Measurements from ENCODE around the gene B3GAT3. TPM values are rescaled to one million over a fixed set of nuclear protein-coding genes. Genes with fewer than 3 reads are reported as not detected.

B3GAT3 gene
- total and polyA plus RNA-seq, 2 donors (not counting 3 experiments of a cell fraction or from before 2014, with no cell fraction given), result 31.6 to 37.2 TPM

GRCh38 chr11:62603776-62604299 is 17.9 kb downstream of the B3GAT3 start:
- POLR2A ChIA-PET, result no interaction called here

GRCh38 chr11:62603072-62603408 is 18.7 kb downstream of the B3GAT3 start:
- FAIRE-seq, result no peak
- Histone ChIP-seq H3K9me1 (replicated peaks; ENCODE audit: control insufficient read depth, extremely low read depth, insufficient read depth, low read length) (no peaks in the 10 kb centered on the region), H3K27ac (ENCODE audit: insufficient read depth, low read depth, low read length) (no peak overlapping the region), H3K9me3 (replicated peaks; ENCODE audit: control insufficient read depth, insufficient read depth, low read length) (no peaks in the 10 kb centered on the region), H3K4me2 (ENCODE audit: insufficient read depth, low read length) (no peak overlapping the region), H4K20me1 (replicated peaks; ENCODE audit: control insufficient read depth, extremely low read depth, insufficient read depth, low read length) (no peaks in the 10 kb centered on the region), H3K36me3 (ENCODE audit: control insufficient read depth in 2 of 2, extremely low read depth in 1 of 2, insufficient read depth in 2 of 2, low read length in 2 of 2) (peaks cover 1 to 12% of the 10 kb centered on the region in 2 experiments), H3K4me1 (ENCODE audit: control insufficient read depth, extremely low read depth, insufficient read depth, low read length) (peaks cover 19% of the 10 kb centered on the region), H3K4me3 (replicated peaks in 1 of 3; ENCODE audit: insufficient read depth in 1 of 3, low read depth in 1 of 3, low read length in 3 of 3) (no peak overlapping the region), H3K79me2 (ENCODE audit: control insufficient read depth, insufficient read depth, low read length) (peaks cover 31% of the 10 kb centered on the region), H3K27me3 (ENCODE audit: control insufficient read depth in 2 of 2, insufficient read depth in 2 of 2, low read length in 2 of 2) (no peaks in the 10 kb centered on the region), H3K9ac (replicated peaks; ENCODE audit: extremely low read depth, insufficient read depth, low read length) (no peak overlapping the region), H2AFZ (ENCODE audit: low read depth, low read length) (no peak overlapping the region)
- BruUV-seq (replicated peaks), result no TSS peak
- TF ChIP-seq EZH2 (IDR thresholded peaks at IDR 0.05; ENCODE audit: borderline replicate concordance, low read depth, low read length, severe bottlenecking) (no peak), MYC (IDR thresholded peaks at IDR 0.05; ENCODE audit: low read depth, low read length) (no peak), GATA2 (IDR thresholded peaks at IDR 0.05; ENCODE audit: insufficient read depth, insufficient read length, low read depth, low read length) (no peak), JUN (IDR thresholded peaks at IDR 0.05; ENCODE audit: borderline replicate concordance, insufficient read depth, insufficient read length, low read depth) (no peak), POLR2AphosphoS5 (IDR thresholded peaks at IDR 0.05; ENCODE audit: insufficient read depth, low read depth, low read length) (no peak), FOS (IDR thresholded peaks at IDR 0.05; ENCODE audit: borderline replicate concordance, insufficient read depth, low read length) (no peak), POLR2A (IDR thresholded peaks at IDR 0.05; ENCODE audit: low read depth, low read length) (no peak)
- TF ChIP-seq, protein P1, sequence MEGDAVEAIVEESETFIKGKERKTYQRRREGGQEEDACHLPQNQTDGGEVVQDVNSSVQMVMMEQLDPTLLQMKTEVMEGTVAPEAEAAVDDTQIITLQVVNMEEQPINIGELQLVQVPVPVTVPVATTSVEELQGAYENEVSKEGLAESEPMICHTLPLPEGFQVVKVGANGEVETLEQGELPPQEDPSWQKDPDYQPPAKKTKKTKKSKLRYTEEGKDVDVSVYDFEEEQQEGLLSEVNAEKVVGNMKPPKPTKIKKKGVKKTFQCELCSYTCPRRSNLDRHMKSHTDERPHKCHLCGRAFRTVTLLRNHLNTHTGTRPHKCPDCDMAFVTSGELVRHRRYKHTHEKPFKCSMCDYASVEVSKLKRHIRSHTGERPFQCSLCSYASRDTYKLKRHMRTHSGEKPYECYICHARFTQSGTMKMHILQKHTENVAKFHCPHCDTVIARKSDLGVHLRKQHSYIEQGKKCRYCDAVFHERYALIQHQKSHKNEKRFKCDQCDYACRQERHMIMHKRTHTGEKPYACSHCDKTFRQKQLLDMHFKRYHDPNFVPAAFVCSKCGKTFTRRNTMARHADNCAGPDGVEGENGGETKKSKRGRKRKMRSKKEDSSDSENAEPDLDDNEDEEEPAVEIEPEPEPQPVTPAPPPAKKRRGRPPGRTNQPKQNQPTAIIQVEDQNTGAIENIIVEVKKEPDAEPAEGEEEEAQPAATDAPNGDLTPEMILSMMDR (IDR thresholded peaks at IDR 0.05; ENCODE audit: extremely low read depth in 1 of 2, insufficient read depth in 1 of 2, low read depth in 1 of 2, low read length in 2 of 2), result no peak
- TF ChIP-seq, protein P2, sequence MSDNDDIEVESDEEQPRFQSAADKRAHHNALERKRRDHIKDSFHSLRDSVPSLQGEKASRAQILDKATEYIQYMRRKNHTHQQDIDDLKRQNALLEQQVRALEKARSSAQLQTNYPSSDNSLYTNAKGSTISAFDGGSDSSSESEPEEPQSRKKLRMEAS (IDR thresholded peaks at IDR 0.05; ENCODE audit: insufficient read depth, insufficient read length), result no peak
- dilution Hi-C loops (cut with MboI; ENCODE audit: extremely low pct_ligation_motif_present, low sequenced_read_pairs) (no loop called here), intact Hi-C loops (cut with micrococcal nuclease) (no loop called here)
- no peak for DNase-seq (ENCODE audit: low read depth, low spot score)
- POLR2A ChIA-PET, result interaction anchor here (0.5 kb wide), 1 partner anchor 38 kb away, joined by 4 read pairs; no protein-coding TSS in a partner anchor
- CTCF ChIA-PET, result interaction anchor here (1.5 to 3.8 kb wide), 2 partner anchors 9 to 12 kb away, joined by 4 to 29 read pairs; partner anchors contain the start of genes EML3 and TUT1

More at GRCh38 chr11:62603776-62604299, 17.9 kb downstream of the B3GAT3 start:
- Histone ChIP-seq H3K36me3 (ENCODE audit: control insufficient read depth in 2 of 2, extremely low read depth in 1 of 2, insufficient read depth in 2 of 2, low read length in 2 of 2) (peaks cover 0 to 13% of the 10 kb centered on the region in 2 experiments), H3K27ac (ENCODE audit: insufficient read depth, low read depth, low read length) (no peak overlapping the region), H3K4me2 (ENCODE audit: insufficient read depth, low read length) (no peak overlapping the region), H3K4me1 (ENCODE audit: control insufficient read depth, extremely low read depth, insufficient read depth, low read length) (peaks cover 17% of the 10 kb centered on the region), H3K27me3 (ENCODE audit: control insufficient read depth in 2 of 2, insufficient read depth in 2 of 2, low read length in 2 of 2) (no peaks in the 10 kb centered on the region), H3K9me1 (replicated peaks; ENCODE audit: control insufficient read depth, extremely low read depth, insufficient read depth, low read length) (no peaks in the 10 kb centered on the region), H3K4me3 (replicated peaks in 1 of 3; ENCODE audit: insufficient read depth in 1 of 3, low read depth in 1 of 3, low read length in 3 of 3) (no peak overlapping the region), H3K79me2 (ENCODE audit: control insufficient read depth, insufficient read depth, low read length) (peaks cover 23% of the 10 kb centered on the region), H3K9me3 (replicated peaks; ENCODE audit: control insufficient read depth, insufficient read depth, low read length) (no peaks in the 10 kb centered on the region), H4K20me1 (replicated peaks; ENCODE audit: control insufficient read depth, extremely low read depth, insufficient read depth, low read length) (no peaks in the 10 kb centered on the region), H2AFZ (ENCODE audit: low read depth, low read length) (no peak overlapping the region), H3K9ac (replicated peaks; ENCODE audit: extremely low read depth, insufficient read depth, low read length) (no peak overlapping the region)
- TF ChIP-seq, protein P1 (IDR thresholded peaks at IDR 0.05; ENCODE audit: extremely low read depth in 1 of 2, insufficient read depth in 1 of 2, low read depth in 1 of 2, low read length in 2 of 2), result no peak
- no peak for TF ChIP-seq JUN (IDR thresholded peaks at IDR 0.05; ENCODE audit: borderline replicate concordance, insufficient read depth, insufficient read length, low read depth)
- dilution Hi-C loops (cut with MboI; ENCODE audit: extremely low pct_ligation_motif_present, low sequenced_read_pairs), result no loop called here
- DNase-seq (ENCODE audit: low read depth, low spot score), result no peak
- intact Hi-C loops (cut with micrococcal nuclease), result no loop called here
- FAIRE-seq, result no peak
- no TSS peak for BruUV-seq (replicated peaks)
- CTCF ChIA-PET, result interaction anchor here (1.5 to 3.8 kb wide), 2 partner anchors 8 to 13 kb away, joined by 4 to 29 read pairs; partner anchors contain the start of genes EML3 and TUT1

All from endothelial cell of umbilical vein (primary cell).